Peyer's patch (tissue), 4 donors: ENCODE results near the gene RALGAPA1.

Experiments
- POLR2A ChIP-seq, 2 donors: fragments of 450-650 bp; IDR thresholded peaks; one replicate each; pipeline ENCODE4 v1.5.1; 2017; ENCODE audit warnings: antibody characterized with exemption in 2 of 2, mild to moderate bottlenecking in 2 of 2, moderate library complexity in 2 of 2
- TF ChIP-seq, protein P1 (sequence below), 6 experiments: fragments of 450-650 bp in 4 of 6; fragments of 200-600 bp in 2 of 6; sonication (generic) in 1 of 6; IDR thresholded peaks; one replicate each; pipeline ENCODE4 v1.5.1; 2017 to 2019; ENCODE audit warnings: antibody characterized with exemption in 6 of 6, mild to moderate bottlenecking in 3 of 6, moderate library complexity in 1 of 6

DNA sequence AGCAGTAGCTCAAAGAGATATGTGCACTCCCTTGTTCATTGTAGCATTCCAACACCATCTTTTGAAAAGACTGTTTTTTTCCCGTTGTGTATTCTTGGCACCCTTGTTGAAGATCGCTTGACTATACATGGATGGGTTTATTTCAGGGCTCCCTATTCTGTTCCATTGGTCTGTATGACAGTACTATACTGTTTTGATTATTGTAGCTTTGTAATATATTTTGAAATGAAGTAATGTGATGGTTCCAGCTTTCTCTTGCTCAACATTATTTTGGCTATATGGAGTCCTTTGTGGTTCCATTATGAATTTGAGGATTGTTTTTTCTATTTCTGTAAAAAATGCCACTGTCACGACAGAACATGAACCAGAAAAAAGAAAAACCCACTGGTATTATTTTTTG lies 42.7 kb upstream of the RALGAPA1 start:
- TF ChIP-seq, protein P1, sequence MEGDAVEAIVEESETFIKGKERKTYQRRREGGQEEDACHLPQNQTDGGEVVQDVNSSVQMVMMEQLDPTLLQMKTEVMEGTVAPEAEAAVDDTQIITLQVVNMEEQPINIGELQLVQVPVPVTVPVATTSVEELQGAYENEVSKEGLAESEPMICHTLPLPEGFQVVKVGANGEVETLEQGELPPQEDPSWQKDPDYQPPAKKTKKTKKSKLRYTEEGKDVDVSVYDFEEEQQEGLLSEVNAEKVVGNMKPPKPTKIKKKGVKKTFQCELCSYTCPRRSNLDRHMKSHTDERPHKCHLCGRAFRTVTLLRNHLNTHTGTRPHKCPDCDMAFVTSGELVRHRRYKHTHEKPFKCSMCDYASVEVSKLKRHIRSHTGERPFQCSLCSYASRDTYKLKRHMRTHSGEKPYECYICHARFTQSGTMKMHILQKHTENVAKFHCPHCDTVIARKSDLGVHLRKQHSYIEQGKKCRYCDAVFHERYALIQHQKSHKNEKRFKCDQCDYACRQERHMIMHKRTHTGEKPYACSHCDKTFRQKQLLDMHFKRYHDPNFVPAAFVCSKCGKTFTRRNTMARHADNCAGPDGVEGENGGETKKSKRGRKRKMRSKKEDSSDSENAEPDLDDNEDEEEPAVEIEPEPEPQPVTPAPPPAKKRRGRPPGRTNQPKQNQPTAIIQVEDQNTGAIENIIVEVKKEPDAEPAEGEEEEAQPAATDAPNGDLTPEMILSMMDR (IDR thresholded peaks at IDR 0.05) = no peak
- no peak for TF ChIP-seq POLR2A (IDR thresholded peaks at IDR 0.05)
